ENCODE results near the gene CHRDL2. TPM values are rescaled to one million over a fixed set of nuclear protein-coding genes. Genes with fewer than 3 reads are reported as not detected.

The CHRDL2 gene
- total RNA-seq, 1 donor from 2014 or later: not detected

DNA sequence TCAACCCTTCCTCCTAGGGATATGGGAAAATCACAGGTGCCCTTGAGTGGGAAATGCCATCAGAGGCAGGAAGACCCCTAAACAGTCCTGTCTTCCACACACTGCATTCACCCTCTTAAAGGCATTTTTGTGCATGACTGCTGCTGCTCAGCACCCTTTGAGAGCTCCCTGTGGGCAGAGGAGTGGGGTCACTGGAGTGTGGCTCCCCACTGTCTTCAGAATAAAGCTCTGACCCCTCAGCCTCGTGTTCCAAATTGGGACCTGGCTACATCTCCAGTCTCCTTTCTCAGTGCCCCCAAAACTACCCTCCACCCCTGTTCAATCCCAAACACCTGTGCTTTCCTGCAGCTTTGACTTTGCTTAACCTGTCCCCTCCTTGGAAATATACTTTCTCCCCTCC lies 46.6 kb downstream of the CHRDL2 start:
- no peak for DNase-seq

DNA sequence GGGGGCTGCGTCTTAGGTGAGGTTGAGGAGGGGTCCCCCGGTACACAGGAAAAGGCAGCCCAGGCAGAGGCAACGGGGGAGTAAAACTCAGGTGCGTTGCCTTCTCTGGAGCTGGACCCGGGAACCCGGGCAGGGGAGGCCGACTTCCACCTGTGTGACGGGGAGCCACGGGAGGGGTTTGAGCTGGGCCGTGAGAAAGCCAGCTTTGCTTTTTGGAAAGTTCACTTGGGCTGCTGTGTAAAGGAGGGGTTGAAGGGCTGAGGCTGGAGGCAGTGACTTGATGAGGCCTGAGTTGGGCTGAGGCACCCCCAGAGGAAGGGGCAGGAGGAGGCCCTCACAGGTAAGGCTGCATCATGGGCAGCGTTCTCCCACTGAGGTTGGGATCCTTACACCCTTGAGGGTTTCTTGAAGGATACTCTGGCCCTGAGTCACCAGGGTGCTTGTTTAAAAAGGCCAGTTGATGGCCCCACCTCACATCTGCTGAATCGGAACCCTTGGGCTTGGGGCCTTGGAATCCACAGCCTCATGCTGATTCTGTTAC lies 47.2 kb downstream of the CHRDL2 start:
- DNase-seq: no peak

DNA sequence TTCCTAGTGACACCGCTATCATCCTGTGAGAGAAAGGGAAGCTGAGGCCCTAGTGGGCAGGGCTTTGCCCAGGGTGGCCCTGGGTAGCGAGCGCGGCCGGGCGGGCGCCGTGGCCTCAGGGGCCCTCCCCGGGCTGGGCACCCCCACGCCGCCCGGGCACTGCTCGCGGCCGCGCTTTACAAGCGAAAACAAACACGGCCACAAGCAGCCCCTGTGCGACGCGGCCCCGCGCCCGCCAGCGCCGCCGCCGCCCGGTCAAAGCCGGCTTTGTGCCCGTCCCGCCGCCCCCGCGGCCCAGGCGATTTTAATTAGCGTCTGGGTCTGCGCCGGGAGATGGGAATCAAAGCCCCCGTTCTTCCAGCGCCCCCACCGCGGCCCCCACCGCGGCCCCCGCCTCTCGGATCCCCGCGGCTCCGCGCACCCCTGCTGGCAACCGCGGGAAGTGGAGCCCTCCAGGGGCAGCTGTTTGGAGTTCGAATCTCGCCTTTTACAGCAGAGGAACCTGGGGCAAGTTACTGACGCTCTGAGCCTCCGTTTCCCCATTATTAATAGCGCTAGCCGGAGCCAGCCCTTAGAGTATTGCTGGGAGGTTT lies 47.9 kb downstream of the CHRDL2 start:
- peak; percentile 66 for DNase-seq

DNA sequence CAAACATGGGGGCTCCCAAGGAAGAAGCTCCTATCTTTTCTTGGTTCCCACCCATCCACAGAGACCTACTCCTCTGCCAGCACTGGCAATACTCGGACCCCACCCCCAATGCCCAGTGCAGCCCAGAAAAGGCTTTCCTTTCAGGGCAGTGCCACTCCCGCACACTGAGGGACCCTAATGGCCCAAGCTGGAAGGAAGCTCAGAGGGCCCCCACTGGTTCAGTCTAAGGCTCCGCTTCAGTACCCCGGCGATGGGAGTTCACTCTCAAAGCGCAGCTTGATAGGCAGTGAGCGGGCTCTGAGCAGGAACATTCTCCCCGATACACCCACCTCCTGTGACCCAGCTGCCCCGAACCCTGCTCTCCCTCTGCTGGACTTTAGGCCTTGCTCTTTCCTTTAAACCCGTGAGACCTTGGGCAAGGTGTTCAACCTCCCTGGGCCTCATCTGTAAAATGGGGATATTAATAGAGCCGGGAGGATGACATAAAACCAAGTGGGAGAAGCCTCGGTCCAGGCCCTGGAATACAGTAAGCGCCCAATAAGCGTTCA lies 48.4 kb downstream of the CHRDL2 start:
- no peak for DNase-seq

DNA sequence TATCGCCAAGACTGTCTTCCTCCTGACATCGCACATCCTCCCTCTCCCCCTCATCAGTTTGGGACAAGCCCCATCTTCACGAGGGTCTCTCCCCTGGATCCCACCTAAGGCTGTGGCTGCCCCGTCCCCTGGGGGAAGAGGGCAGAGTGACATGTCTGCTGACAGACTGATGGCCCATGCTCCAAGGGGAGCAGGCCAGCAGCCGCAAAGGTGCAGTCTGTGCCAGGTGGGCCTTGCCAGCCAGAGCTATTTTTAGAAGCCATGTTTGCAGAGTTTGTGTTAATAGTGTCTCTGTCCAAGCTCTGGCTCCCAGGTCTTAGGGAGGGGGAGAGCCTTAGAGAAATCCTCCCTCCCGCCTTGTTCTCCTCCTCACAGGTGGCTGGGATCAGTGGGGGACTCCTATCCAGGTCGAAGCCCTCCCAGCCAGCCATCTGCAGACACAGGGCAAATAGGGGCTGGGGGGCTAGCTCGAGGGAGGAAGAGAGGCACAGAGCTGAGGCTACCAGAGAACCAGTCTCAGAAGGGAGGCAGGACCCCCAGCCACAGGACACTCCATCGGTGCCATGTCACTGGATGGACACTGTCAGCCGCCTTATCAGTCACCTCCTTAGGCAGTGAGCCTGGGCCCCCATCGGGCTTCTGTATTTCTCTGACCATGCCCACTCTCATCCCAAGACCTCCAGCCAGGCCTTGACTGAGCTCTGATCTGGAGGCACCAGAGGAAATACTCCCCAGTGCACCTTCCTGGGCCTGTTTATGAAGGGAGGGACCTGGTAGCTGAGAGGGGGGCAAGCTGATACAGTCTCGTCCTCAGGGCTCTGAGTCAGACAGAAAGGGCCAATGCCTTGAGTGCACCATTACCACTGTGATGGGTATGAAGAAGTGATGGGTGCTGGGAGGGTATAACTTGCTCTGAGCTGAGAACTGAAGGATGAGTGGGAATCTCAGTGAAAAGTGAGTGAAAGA lies 49.3 kb downstream of the CHRDL2 start:
- DNase-seq: no peak

DNA sequence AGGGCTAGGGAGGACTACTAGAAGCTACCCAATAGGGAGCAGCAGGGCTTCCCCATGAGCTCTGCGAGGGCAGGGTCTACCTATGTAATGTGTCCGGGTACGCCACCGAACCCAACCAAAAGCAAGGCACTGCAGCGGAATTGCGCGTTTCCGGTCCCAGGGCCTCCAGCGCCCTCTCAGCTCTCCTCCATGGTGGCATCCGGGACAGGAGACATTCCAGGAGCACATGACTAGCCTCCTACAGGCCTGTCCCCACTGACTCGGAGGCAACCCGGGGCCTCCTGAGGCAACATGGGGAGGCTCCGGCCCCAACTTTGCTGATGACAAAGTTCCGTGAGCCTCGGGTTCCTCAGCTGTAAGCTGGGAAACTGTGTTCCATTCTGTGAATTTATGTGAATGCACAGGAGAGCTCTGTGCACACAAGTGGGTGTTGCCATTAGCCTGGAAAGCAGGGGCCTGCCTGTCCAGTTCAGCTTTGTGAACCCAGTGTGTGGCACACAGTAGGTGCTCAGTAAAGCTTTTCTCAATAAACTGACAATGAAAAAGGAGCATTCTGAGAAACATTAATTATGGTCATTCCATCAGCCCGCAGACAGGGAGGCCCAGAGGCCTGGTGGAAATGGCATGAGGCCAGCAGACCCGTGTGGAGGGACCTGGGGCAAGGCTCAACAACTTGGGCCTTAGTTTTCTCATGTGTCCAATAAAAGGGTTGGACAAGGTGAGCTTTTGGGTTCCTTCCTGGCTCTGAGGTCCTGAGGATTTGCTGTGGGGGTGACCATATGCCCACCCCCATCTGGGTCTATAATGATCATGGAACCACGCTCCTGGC lies 50.3 kb downstream of the CHRDL2 start:
- no peak for DNase-seq

DNA sequence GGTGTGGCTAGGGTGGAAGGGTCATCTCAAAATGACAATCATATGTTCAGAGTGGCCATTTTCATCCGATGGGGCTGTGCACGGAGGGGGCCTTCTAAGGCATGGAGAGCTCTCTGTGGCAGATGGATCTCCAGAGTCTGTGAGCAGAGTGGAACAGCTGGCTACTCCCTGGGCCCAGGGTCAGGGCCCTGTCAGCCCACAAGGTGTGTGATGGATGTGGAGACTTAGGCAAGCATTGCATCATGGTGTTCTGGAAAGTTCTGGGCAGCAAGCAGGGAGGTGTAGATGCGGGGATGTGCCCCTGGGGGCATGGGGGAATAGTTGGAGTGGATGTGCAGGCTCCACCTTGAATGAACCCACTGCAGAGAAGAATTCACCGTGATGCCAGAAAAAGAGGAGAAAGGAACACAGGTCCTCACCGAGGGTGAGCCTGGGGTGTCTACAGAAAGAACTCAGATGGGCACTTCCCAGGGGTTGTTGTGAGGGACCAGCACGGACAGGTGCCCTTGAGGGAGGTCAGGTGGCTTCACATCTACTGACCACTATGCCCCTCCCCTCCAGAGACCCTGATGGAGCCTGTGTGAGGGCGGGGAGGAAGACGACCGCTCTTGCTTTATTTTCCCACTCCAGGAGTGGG lies 51.1 kb downstream of the CHRDL2 start:
- no peak for DNase-seq

DNA sequence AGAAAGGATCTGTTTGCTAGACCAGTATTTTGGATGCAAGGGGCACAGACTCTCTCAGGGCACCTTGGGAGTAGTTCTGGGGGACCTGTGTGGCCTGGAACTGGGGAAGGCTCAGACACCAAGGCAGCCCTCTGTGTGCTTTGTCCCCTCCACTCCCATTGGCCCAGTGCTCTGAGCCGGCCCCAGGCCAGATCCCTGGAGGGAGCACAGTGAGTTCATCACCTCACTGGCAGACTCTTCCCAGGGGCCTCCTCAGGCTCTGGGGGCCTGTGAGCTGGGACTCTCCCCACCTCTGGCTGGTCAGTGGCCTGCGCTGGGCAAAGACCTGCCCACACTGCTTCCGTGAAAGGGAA lies 51.7 kb downstream of the CHRDL2 start:
- DNase-seq: no peak

DNA sequence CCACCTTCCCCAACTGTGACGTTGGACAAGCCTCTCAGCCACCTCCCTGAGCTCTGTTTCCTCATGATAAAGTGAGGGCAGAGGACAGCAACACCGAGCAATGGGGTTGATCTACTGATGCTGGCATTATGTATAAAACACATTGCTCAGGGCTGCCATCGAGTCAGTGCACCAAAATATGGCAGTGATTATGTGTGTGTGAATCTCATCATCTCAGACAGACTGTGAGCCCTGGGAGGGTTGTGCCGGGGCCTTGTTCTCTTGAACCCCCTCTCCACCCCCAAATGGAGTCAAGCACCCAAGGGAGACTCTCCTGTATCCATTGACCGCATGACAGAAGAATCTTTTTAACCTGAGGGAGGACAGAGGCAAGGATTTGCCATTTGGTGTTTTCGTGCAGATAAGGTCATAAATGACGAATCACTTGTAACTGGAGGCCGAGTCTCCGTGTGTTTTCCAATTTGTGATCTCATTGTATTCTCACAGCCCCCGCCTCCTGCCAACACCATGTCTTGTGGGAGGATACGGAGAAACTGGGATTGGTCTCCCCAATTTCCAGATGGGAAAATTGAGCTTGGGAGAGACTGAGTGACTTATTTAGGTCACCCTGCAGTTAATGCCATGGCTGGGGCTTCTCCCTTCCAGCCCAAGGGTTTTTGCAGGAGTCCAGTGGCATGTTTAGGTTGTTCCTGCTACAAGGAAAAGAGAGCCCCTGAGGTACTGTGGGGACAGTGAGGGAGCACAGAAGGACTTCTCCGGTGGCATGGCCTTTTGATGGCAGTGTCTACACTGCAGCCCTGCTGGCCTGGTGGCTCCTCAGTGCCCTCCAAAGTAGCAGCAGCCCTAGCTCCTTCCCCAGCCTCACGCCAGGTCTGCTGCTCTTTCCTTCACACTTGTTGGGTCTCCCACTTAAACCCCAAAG lies 52.4 kb downstream of the CHRDL2 start:
- no peak for DNase-seq

DNA sequence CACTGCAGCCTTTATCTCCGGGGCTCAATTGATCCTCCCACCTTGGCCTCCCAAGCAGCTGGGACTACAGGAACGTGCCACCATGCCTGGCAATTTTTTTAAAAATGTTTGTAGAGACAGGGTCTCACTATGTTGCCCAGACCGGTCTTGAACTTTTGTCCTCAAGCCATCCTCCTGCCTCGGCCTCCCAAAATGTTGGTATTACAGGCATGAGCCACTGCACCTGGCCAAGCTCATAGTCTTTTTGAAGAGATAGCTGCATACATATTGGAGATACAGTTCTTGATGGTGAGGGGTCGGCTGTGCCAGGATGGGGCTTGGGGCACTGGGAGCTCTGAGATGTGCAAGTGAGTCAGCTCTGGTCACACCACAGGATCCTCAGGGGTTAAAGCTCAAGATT lies 53.2 kb downstream of the CHRDL2 start:
- no peak for DNase-seq

DNA sequence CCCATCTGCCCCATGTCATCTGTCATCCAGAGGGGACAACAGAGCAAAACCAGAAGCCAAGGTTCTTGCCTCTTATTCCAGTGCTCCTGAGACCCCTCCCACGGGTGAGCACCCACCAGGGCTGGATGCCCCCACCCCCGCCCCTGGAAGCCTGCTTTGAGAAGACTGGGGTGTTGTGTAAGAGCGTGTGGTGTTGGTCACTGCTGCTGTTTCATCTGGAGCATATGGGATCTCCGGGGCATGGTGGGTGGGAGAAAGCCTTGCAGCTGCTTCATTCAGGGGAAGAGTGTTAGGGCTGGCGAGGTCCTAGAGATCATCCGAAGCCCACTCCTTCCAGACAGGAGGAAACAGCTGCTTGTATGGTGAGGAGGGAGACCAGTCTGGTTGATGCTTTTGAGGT lies 54.1 kb downstream of the CHRDL2 start:
- no peak for DNase-seq

DNA sequence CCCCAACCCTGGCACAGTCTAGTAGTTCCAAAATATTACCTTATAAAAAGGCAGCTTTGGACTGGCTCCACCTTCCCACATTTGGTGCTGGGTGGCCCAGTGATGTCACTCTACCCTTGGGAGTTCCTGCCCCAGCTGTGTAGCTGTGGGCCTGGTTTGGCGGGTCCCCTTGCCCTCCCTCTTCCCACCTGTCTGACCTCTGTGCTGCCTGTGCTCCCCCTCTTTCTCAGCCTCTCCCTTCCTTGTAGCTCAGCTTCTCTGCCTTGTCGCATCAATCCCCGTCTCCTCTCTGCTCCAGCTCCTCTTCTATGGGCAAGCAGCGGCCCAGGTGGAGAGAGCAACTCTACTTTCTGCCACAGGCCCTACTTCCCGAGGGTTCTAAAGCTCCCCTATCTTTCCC lies 54.6 kb downstream of the CHRDL2 start:
- DNase-seq: no peak

DNA sequence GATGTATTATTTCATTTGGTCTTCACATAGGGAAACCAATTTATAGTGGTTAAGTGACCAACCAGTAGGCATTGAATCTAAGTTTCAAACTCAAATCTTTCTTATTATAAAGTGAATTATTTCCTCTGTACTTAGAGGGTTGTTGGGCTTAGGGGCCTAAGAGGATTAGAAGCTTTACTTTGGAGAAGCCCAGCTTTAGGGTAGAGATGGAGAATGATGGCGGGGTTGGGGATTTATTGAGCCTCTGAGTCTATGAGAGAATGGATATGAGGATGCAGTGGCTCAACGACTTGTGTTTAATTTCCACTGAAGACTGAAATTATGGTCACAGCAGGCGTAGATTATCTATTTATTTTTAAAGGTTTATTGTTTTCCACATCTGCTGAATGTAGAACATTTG lies 55.5 kb downstream of the CHRDL2 start:
- DNase-seq: no peak

DNA sequence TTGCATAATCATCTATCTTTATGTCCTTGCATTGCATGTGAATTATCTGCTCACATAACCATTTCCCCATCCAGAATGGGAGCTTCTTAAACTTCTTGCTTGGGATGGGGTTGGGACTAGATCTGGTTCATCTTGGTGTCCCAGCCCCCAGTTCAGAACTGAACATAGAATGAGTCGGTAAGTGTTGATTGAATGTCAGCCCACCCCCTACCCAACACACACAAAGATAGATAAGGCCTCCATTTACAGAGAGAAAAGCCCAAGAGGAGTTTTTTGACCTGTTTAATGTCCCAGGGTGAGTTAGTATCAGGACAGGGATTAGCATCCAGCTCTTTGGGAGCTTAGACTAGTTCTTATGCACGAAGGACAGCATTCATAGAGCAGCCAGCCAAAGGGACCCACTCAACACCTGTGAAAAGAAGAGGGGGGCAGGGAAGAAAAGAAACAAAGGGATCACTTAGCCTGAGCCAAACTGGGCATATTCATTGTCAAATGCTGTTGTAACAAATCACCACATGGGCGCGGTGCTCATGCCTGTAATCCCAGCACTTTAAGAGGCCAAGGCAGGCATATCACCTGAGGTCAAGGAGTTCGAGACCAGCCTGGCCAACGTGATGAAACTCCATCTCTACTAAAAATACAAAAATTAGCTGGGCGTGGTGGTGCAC lies 57.4 kb downstream of the CHRDL2 start:
- peak; percentile 40 for DNase-seq

DNA sequence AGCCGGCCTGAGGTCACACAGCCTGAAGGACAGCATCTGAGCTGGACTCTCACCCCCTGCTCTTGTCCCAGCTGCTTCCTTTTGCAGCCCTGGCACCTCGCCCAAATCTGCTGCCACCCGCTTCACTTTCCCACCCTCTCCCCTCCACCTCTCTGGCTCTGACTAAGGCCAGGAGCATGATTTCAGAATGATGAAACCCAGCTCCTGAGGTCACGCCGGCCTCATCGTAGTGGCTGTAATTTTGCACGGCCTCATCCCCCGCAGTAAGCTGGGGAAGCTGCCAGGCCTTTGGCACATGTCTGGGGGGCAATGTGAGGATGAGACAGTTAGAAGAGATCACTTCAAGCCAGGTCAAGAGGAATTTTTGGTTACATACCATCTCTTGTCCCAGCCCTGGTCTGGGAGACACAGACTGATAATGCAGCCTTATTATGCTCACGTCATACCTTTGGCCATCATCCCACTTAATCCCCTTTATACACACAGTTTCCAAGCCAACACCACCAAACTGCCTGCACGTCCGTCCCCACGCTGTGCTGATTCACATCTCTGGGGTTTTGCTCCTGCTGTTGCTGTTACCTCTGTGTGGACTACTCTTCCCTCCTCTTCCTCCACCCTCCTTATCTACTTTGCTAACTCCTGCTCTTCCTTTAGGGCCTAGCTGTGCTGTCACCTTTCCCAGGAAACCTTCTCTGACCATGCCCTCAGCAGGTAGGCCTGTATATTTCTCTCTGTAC lies 58.1 kb downstream of the CHRDL2 start:
- DNase-seq: peak; percentile 62

DNA sequence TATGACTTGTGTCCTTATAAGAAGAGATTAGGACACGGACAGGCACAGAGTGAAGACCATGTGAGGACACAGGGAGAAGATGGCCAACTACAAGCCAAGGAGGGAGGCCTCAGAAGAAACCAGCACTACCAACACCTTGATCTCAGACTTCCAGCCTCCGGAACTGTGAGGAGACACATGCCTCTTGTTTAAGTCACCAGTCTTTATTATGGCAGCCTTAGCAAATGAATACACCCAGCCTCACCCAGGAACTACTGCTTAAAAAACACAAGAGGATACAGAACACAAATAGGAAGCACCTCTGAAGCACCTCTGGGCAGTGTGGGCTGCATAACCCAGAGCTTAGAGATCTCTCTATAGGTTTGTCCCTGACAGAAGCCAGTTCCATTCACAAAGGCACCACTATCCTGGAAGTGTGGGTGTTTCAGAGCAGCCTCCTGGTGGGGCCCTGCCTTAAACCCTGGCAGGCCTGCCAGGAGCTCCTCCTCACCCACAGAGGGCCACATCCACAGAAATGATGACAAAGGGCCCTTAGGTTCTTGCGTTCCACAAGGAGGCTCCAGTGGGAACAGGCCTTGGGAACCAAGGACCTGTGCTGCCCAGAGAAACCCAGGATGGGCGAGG lies 58.8 kb downstream of the CHRDL2 start:
- no peak for DNase-seq

DNA sequence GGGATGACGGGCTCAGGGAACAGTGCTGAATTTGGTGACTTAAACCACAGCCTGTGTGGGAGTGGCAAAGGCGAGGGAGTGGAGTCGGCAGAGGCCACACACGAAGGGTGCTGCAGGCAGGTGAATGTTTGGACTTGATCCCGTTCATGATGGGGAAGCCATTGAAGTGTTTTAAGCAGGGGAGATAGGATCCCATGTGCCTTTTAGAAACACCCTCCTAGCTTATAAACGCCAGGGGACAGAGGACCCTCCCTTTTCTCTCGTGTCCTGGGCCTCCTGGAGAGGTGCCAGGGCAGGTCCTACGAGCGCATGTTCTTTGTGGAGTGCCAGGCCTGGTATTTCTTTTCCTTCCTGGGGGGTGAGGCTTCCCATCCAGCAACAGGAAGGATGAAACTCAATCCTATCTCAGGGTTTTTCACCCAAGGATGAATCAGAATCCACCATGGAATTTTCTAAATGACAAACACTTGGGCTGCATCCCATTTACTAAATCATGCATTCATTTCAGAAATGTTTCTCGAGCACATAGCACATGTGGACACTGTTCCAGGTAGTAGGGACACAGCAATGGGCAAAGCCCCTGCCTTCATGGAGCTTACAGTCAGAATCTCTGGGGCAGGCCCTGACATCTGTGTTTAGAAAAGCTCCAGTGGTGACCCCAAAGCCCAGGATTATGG lies 59.6 kb downstream of the CHRDL2 start:
- no peak for DNase-seq

DNA sequence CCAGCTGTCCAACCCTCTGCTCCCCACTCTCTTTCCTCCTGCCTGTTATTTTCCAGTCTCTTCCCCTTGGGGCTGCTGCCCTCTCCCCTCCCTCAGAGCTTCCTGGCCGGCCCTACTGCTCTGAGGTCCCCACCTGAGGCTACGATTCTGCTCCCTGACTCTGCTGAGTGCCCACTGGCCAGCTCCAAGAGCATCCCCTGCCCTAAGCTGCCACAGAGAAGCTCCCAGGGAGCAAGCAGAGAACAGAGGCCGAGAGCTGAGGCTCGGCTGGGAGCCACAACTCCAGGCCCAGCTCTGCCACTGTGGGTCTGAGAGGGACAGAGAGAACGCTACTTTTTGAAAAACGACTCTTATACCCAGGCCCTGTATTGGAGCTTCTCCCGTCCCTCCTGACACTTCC lies 61.1 kb downstream of the CHRDL2 start:
- DNase-seq: no peak
